ENCODE results near the gene DNAH14.
"Not testable (repeated sequence)": the region's sequence is repeated elsewhere in the genome, so short reads cannot be mapped to it uniquely, and the experiment has no call there.

Gene DNAH14

GRCh38 chr1:225113265-225113664 is 183.8 kb downstream of the DNAH14 start:
- Mint-ChIP-seq H3K36me3 (no peaks in the 10 kb centered on the region), H3K27me3 (no peaks in the 10 kb centered on the region), H3K27ac (no peak overlapping the region), H3K9me3 (no peaks in the 10 kb centered on the region), H3K4me3 (no peak overlapping the region), H3K4me1 (no peaks in the 10 kb centered on the region)
- ATAC-seq (replicated peaks) (no peak), DNase-seq (no peak)

- Mint-ChIP-seq H3K27me3 (no peaks in the 10 kb centered on the region), H3K27ac (no peak overlapping the region), H3K4me3 (no peak overlapping the region), H3K36me3 (no peaks in the 10 kb centered on the region), H3K4me1 (no peaks in the 10 kb centered on the region), H3K9me3 (no peaks in the 10 kb centered on the region)
- ATAC-seq (replicated peaks) (no peak), DNase-seq (no peak)
These were observed 185.0 kb downstream of the DNAH14 start for GRCh38 chr1:225114354-225114990.

GRCh38 chr1:225119307-225119706 is 189.8 kb downstream of the DNAH14 start:
- no peaks in the 10 kb centered on the region for H3K4me1 Mint-ChIP-seq
- no peaks in the 10 kb centered on the region for H3K36me3 Mint-ChIP-seq
- H3K9me3 Mint-ChIP-seq: no peaks in the 10 kb centered on the region
- no peak overlapping the region for H3K4me3 Mint-ChIP-seq
- DNase-seq (no peak), ATAC-seq (replicated peaks) (no peak)
- no peak overlapping the region for H3K27ac Mint-ChIP-seq
- no peaks in the 10 kb centered on the region for H3K27me3 Mint-ChIP-seq

- ATAC-seq (replicated peaks): no peak
- H3K36me3 Mint-ChIP-seq: no peaks in the 10 kb centered on the region
- H3K27me3 Mint-ChIP-seq: no peaks in the 10 kb centered on the region
- H3K4me3 Mint-ChIP-seq: no peak overlapping the region
- no peaks in the 10 kb centered on the region for H3K4me1 Mint-ChIP-seq
- DNase-seq: no peak
- H3K9me3 Mint-ChIP-seq: no peaks in the 10 kb centered on the region
- no peak overlapping the region for H3K27ac Mint-ChIP-seq
These were observed 191.6 kb downstream of the DNAH14 start for GRCh38 chr1:225121095-225121494.

- Mint-ChIP-seq H3K27me3 (peaks cover 0 to under 1% of the 10 kb centered on the region in 2 donors), H3K4me3 (no peak overlapping the region), H3K36me3 (peaks cover 0 to 3% of the 10 kb centered on the region in 2 donors), H3K27ac (no peak overlapping the region), H3K4me1 (no peaks in the 10 kb centered on the region), H3K9me3 (peaks cover 5 to 15% of the 10 kb centered on the region in 2 donors)
- ATAC-seq (replicated peaks) (no peak), DNase-seq (no peak)
These were observed 202.4 kb downstream of the DNAH14 start for GRCh38 chr1:225131869-225132268.

GRCh38 chr1:225137976-225138375 is 208.5 kb downstream of the DNAH14 start:
- ATAC-seq (replicated peaks) (no peak), DNase-seq (no peak)
- Mint-ChIP-seq H3K4me1 (no peaks in the 10 kb centered on the region), H3K4me3 (no peak overlapping the region), H3K36me3 (peaks cover 0 to 2% of the 10 kb centered on the region in 2 donors), H3K27ac (no peak overlapping the region), H3K9me3 (peaks cover 5 to 13% of the 10 kb centered on the region in 2 donors), H3K27me3 (peaks cover 12% of the 10 kb centered on the region in 2 donors)

- H3K9me3 Mint-ChIP-seq: no peaks in the 10 kb centered on the region
- ATAC-seq (replicated peaks) (no peak), DNase-seq (no peak)
- H3K27me3 Mint-ChIP-seq: peaks cover 6 to 12% of the 10 kb centered on the region in 2 donors
- no peak overlapping the region for H3K4me3 Mint-ChIP-seq
- H3K27ac Mint-ChIP-seq: no peak overlapping the region
- no peaks in the 10 kb centered on the region for H3K4me1 Mint-ChIP-seq
- peaks cover 0 to 2% of the 10 kb centered on the region in 2 donors for H3K36me3 Mint-ChIP-seq
These were observed 213.5 kb downstream of the DNAH14 start for GRCh38 chr1:225143001-225143400.

GRCh38 chr1:225146478-225146877 is 217.0 kb downstream of the DNAH14 start:
- Mint-ChIP-seq H3K4me3 (no peak overlapping the region), H3K27ac (no peak overlapping the region), H3K9me3 (no peaks in the 10 kb centered on the region), H3K36me3 (peaks cover 0 to 1% of the 10 kb centered on the region in 2 donors), H3K27me3 (no peaks in the 10 kb centered on the region), H3K4me1 (no peaks in the 10 kb centered on the region)
- DNase-seq (no peak), ATAC-seq (replicated peaks) (no peak)

GRCh38 chr1:225147791-225148190 is 218.3 kb downstream of the DNAH14 start:
- H3K9me3 Mint-ChIP-seq; H3K36me3 Mint-ChIP-seq; DNase-seq; ATAC-seq (replicated peaks); H3K4me3 Mint-ChIP-seq; H3K27ac Mint-ChIP-seq; H3K4me1 Mint-ChIP-seq; H3K27me3 Mint-ChIP-seq: not testable (repeated sequence)

GRCh38 chr1:225152061-225152460 is 222.6 kb downstream of the DNAH14 start:
- no peak overlapping the region for H3K4me3 Mint-ChIP-seq
- H3K27me3 Mint-ChIP-seq: no peaks in the 10 kb centered on the region
- no peaks in the 10 kb centered on the region for H3K9me3 Mint-ChIP-seq
- no peak overlapping the region for H3K27ac Mint-ChIP-seq
- H3K4me1 Mint-ChIP-seq: no peaks in the 10 kb centered on the region
- no peaks in the 10 kb centered on the region for H3K36me3 Mint-ChIP-seq
- no peak for ATAC-seq (replicated peaks)
- no peak for DNase-seq

- no peak for ATAC-seq (replicated peaks)
- no peaks in the 10 kb centered on the region for H3K36me3 Mint-ChIP-seq
- H3K9me3 Mint-ChIP-seq: no peaks in the 10 kb centered on the region
- no peak for DNase-seq
- H3K27me3 Mint-ChIP-seq: no peaks in the 10 kb centered on the region
- H3K4me1 Mint-ChIP-seq: no peaks in the 10 kb centered on the region
- H3K4me3 Mint-ChIP-seq: no peak overlapping the region
- no peak overlapping the region for H3K27ac Mint-ChIP-seq
These were observed 226.1 kb downstream of the DNAH14 start for GRCh38 chr1:225155555-225155954.

- H3K9me3 Mint-ChIP-seq: no peaks in the 10 kb centered on the region
- DNase-seq (no peak), ATAC-seq (replicated peaks) (no peak)
- H3K4me1 Mint-ChIP-seq: no peaks in the 10 kb centered on the region
- H3K27me3 Mint-ChIP-seq: no peaks in the 10 kb centered on the region
- no peak overlapping the region for H3K27ac Mint-ChIP-seq
- H3K36me3 Mint-ChIP-seq: no peaks in the 10 kb centered on the region
- no peak overlapping the region for H3K4me3 Mint-ChIP-seq
These were observed 226.8 kb downstream of the DNAH14 start for GRCh38 chr1:225156254-225156653.

GRCh38 chr1:225158291-225158690 is 228.8 kb downstream of the DNAH14 start:
- DNase-seq: no peak
- peaks cover 0 to 2% of the 10 kb centered on the region in 2 donors for H3K9me3 Mint-ChIP-seq
- H3K4me3 Mint-ChIP-seq: no peak overlapping the region
- H3K27ac Mint-ChIP-seq: no peak overlapping the region
- ATAC-seq (replicated peaks): no peak
- peaks cover 0 to 2% of the 10 kb centered on the region in 2 donors for H3K27me3 Mint-ChIP-seq
- H3K36me3 Mint-ChIP-seq: no peaks in the 10 kb centered on the region
- no peaks in the 10 kb centered on the region for H3K4me1 Mint-ChIP-seq

GRCh38 chr1:225159793-225160192 is 230.3 kb downstream of the DNAH14 start:
- Mint-ChIP-seq H3K4me3 (no peak overlapping the region), H3K27ac (no peak overlapping the region), H3K27me3 (peaks cover 0 to 4% of the 10 kb centered on the region in 2 donors), H3K4me1 (no peaks in the 10 kb centered on the region), H3K36me3 (no peaks in the 10 kb centered on the region), H3K9me3 (peaks cover 0 to 3% of the 10 kb centered on the region in 2 donors)
- DNase-seq (no peak), ATAC-seq (replicated peaks) (no peak)

- not testable (repeated sequence) for H3K4me3 Mint-ChIP-seq; H3K4me1 Mint-ChIP-seq; DNase-seq; ATAC-seq (replicated peaks); H3K36me3 Mint-ChIP-seq; H3K27ac Mint-ChIP-seq
- H3K27me3 Mint-ChIP-seq: peaks cover 3 to 12% of the 10 kb centered on the region in 2 donors
- H3K9me3 Mint-ChIP-seq: peaks cover 32 to 33% of the 10 kb centered on the region in 2 donors
These were observed 247.9 kb downstream of the DNAH14 start for GRCh38 chr1:225177409-225177808.
